RWPE2 (cell line): ENCODE results near the gene ADPRH.

Source experiments
- ATAC-seq: fragments of 200-7000 bp; cut with Tn5 transposase; 3 replicates; pipeline ENCODE4 v1.9.1; 2021; ENCODE audit warnings: low read depth
- DNase-seq: peaks from one replicate; pipeline ENCODE4 v3.0.0-alpha.2; 2020; ENCODE audit warnings: low spot score
- H3K27ac ChIP-seq: fragments of 450-650 bp; 2 replicates; pipeline ENCODE4 v1.5.1; 2017; ENCODE audit warnings: mild to moderate bottlenecking; ENCODE audit not compliant: poor library complexity, severe bottlenecking
- H3K27me3 ChIP-seq: fragments of 250-450 bp; sonication (Bioruptor Pico); 2 replicates; pipeline ENCODE4 v1.5.1; 2021; ENCODE audit warnings: mild to moderate bottlenecking, moderate library complexity; ENCODE audit not compliant: insufficient read depth, poor library complexity, severe bottlenecking
- H3K36me3 ChIP-seq: fragments of 250-450 bp; sonication (Bioruptor Pico); 2 replicates; pipeline ENCODE4 v1.5.1; 2020; ENCODE audit warnings: low read depth, mild to moderate bottlenecking, moderate library complexity
- H3K4me1 ChIP-seq: fragments of 250-450 bp; sonication (Bioruptor Pico); 2 replicates; pipeline ENCODE4 v1.5.1; 2021; ENCODE audit warnings: mild to moderate bottlenecking, moderate library complexity; ENCODE audit not compliant: insufficient read depth, poor library complexity, severe bottlenecking
- H3K4me3 ChIP-seq: fragments of 250-450 bp; sonication (Bioruptor Pico); 2 replicates; pipeline ENCODE4 v1.5.1; 2021; ENCODE audit warnings: mild to moderate bottlenecking, moderate library complexity; ENCODE audit not compliant: severe bottlenecking
- H3K9me3 ChIP-seq: fragments of 250-450 bp; sonication (Bioruptor Pico); 2 replicates; pipeline ENCODE4 v1.5.1; 2021; ENCODE audit warnings: mild to moderate bottlenecking, moderate library complexity; ENCODE audit not compliant: severe bottlenecking
- CTCF ChIP-seq: fragments of 450-650 bp; IDR thresholded peaks from one replicate; pipeline ENCODE4 v1.5.1; 2017; ENCODE audit warnings: mild to moderate bottlenecking, moderate library complexity; ENCODE audit not compliant: poor library complexity, severe bottlenecking

The ADPRH gene

GRCh38 chr3:119608405-119609000, 29.2 kb downstream of the ADPRH start:
- DNase-seq, result no peak
- no peak for TF ChIP-seq CTCF
- ATAC-seq, result no peak
- Histone ChIP-seq H3K4me3 (no peak overlapping the region), H3K27me3 (no peaks in the 10 kb centered on the region), H3K27ac (no peak overlapping the region), H3K36me3 (no peaks in the 10 kb centered on the region), H3K4me1 (no peaks in the 10 kb centered on the region), H3K9me3 (no peaks in the 10 kb centered on the region)

- H3K27ac ChIP-seq, result no peak overlapping the region
- no peaks in the 10 kb centered on the region for H3K9me3 ChIP-seq
- DNase-seq (no peak), ATAC-seq (no peak)
- no peaks in the 10 kb centered on the region for H3K4me1 ChIP-seq
- no peaks in the 10 kb centered on the region for H3K36me3 ChIP-seq
- no peak overlapping the region for H3K4me3 ChIP-seq
- TF ChIP-seq CTCF, result no peak
- H3K27me3 ChIP-seq, result no peaks in the 10 kb centered on the region
Measured at GRCh38 chr3:119609301-119609700, 30.0 kb downstream of the ADPRH start.

GRCh38 chr3:119611664-119612063, 32.4 kb downstream of the ADPRH start:
- Histone ChIP-seq H3K27me3 (no peaks in the 10 kb centered on the region), H3K4me3 (no peak overlapping the region), H3K36me3 (no peaks in the 10 kb centered on the region), H3K4me1 (no peaks in the 10 kb centered on the region), H3K27ac (no peak overlapping the region), H3K9me3 (no peaks in the 10 kb centered on the region)
- DNase-seq, result no peak
- no peak for ATAC-seq
- no peak for TF ChIP-seq CTCF

- TF ChIP-seq CTCF, result no peak
- ATAC-seq (no peak), DNase-seq (no peak)
- no peaks in the 10 kb centered on the region for H3K9me3 ChIP-seq
- H3K4me3 ChIP-seq, result no peak overlapping the region
- no peaks in the 10 kb centered on the region for H3K27me3 ChIP-seq
- H3K36me3 ChIP-seq, result no peaks in the 10 kb centered on the region
- H3K27ac ChIP-seq, result no peak overlapping the region
- H3K4me1 ChIP-seq, result no peaks in the 10 kb centered on the region
Measured at GRCh38 chr3:119613201-119613600, 33.9 kb downstream of the ADPRH start.

GRCh38 chr3:119613872-119614271, 34.6 kb downstream of the ADPRH start:
- H3K4me3 ChIP-seq, result no peak overlapping the region
- ATAC-seq, result no peak
- no peak for DNase-seq
- H3K27me3 ChIP-seq, result no peaks in the 10 kb centered on the region
- H3K4me1 ChIP-seq, result no peaks in the 10 kb centered on the region
- no peak for TF ChIP-seq CTCF
- no peak overlapping the region for H3K27ac ChIP-seq
- H3K36me3 ChIP-seq, result no peaks in the 10 kb centered on the region
- H3K9me3 ChIP-seq, result no peaks in the 10 kb centered on the region
